Tibial nerve (tissue), 3 donors: ENCODE results near the gene SSC5D.

Experiments
- POLR2A ChIP-seq, 2 donors: fragments of 450-650 bp; IDR thresholded peaks; one replicate each; pipeline ENCODE4 v1.6.1; 2017; ENCODE audit warnings: antibody characterized with exemption in 2 of 2, mild to moderate bottlenecking in 2 of 2, moderate library complexity in 2 of 2
- TF ChIP-seq, protein P1 (sequence below), 5 experiments: fragments of 200-600 bp in 3 of 5; fragments of 450-650 bp in 2 of 5; sonication (generic) in 3 of 5; IDR thresholded peaks; one replicate each; pipeline ENCODE4 v1.5.1; 2016 to 2019; ENCODE audit warnings: antibody characterized with exemption in 5 of 5, mild to moderate bottlenecking in 3 of 5, moderate library complexity in 2 of 5

DNA sequence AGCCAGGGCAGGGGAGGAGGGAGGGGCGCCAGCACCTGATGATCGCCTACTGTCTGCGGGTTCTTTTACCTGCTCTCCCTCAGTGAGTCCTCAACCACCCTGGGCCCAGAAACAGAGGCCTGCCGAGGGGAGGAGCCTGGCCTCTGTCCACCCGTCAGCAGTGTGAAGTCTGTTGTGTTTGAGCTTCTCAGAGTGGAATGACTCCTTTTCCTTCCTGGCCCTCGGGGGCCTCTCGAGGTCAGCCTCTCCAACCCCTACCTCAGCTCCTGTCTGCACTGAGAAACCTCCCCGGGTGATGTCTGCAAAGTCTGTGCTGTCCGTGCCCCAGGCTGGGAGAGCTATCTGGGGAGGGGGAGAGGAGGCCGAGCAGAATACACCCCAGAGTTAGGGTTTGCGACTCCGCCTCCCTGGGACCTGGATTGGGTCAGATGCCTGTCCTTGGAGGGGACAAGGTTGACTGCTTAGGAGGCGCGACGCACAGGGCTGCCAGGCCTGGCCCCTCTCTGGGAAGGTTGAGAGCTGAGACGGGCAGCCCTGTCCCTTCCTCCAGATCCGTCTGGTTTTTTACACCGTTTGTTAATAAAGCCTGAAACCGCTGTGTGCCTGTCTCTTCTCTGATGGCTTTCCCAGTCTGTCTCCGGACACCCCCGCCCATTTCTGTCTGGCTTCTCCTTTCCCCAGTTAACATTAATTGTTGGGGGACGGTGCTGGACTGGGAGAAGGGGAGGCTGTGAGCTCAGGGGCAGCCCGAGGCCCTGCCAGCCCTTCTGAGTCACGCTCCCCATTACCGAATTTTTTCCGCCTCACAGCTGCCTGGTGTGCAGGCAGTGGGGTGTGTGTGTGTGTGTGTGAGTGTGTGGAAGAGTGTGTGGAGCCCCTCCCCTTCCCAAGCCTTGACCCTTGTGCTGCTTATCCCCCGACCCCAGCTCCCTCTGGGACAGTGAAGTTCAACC lies 989 bp upstream of the SSC5D start:
- TF ChIP-seq, protein P1, sequence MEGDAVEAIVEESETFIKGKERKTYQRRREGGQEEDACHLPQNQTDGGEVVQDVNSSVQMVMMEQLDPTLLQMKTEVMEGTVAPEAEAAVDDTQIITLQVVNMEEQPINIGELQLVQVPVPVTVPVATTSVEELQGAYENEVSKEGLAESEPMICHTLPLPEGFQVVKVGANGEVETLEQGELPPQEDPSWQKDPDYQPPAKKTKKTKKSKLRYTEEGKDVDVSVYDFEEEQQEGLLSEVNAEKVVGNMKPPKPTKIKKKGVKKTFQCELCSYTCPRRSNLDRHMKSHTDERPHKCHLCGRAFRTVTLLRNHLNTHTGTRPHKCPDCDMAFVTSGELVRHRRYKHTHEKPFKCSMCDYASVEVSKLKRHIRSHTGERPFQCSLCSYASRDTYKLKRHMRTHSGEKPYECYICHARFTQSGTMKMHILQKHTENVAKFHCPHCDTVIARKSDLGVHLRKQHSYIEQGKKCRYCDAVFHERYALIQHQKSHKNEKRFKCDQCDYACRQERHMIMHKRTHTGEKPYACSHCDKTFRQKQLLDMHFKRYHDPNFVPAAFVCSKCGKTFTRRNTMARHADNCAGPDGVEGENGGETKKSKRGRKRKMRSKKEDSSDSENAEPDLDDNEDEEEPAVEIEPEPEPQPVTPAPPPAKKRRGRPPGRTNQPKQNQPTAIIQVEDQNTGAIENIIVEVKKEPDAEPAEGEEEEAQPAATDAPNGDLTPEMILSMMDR (IDR thresholded peaks at IDR 0.05) = no peak
- peak in 1 of 2 donors; percentile 5 for TF ChIP-seq POLR2A (IDR thresholded peaks at IDR 0.05)
